MM.1S (cell line): ENCODE data around the gene NCOR2.

Experiments
- DNase-seq: peaks from one replicate; pipeline ENCODE4 v3.0.0-alpha.2; 2015
- H2AFZ ChIP-seq: fragments of 300-600 bp; sonication (generic); 2 replicates; pipeline ENCODE4 v1.6.0; 2016; ENCODE audit warnings: antibody characterized with exemption, low read length
- H3F3A ChIP-seq: fragments of 300-600 bp; sonication (generic); 2 replicates; pipeline ENCODE4 v1.6.1; 2016; ENCODE audit warnings: mild to moderate bottlenecking, antibody characterized with exemption, low read length, moderate library complexity, mixed read lengths; ENCODE audit not compliant: insufficient read depth
- H3K27ac ChIP-seq: fragments of 300-600 bp; sonication (generic); 2 replicates; pipeline ENCODE4 v1.5.1; 2016; ENCODE audit warnings: mild to moderate bottlenecking, low read length
- H3K27me3 ChIP-seq: fragments of 300-600 bp; sonication (generic); replicated peaks from 2 replicates; pipeline ENCODE4 v1.6.0; 2016; ENCODE audit warnings: low read length; ENCODE audit not compliant: insufficient read depth
- H3K36me3 ChIP-seq: fragments of 300-600 bp; sonication (generic); replicated peaks from 2 replicates; pipeline ENCODE4 v1.6.1; 2016; ENCODE audit warnings: mild to moderate bottlenecking, low read length, mixed read lengths; ENCODE audit not compliant: insufficient read depth
- H3K4me1 ChIP-seq: fragments of 300-600 bp; sonication (generic); 2 replicates; pipeline ENCODE4 v1.6.1; 2016; ENCODE audit warnings: low read length, mixed read lengths
- H3K4me2 ChIP-seq: fragments of 300-600 bp; sonication (generic); 2 replicates; pipeline ENCODE4 v1.6.0; 2016; ENCODE audit warnings: low read depth, low read length
- H3K4me3 ChIP-seq: fragments of 300-600 bp; sonication (generic); 2 replicates; pipeline ENCODE4 v1.5.1; 2016; ENCODE audit warnings: low read length, mixed read lengths
- H3K79me2 ChIP-seq: fragments of 300-600 bp; sonication (generic); 2 replicates; pipeline ENCODE4 v1.6.1; 2016; ENCODE audit warnings: mixed run types, low read length, mixed read lengths
- H3K9ac ChIP-seq: fragments of 300-600 bp; sonication (generic); 2 replicates; pipeline ENCODE4 v1.6.1; 2016; ENCODE audit warnings: low read length, mixed read lengths
- H3K9me2 ChIP-seq: fragments of 300-600 bp; sonication (generic); replicated peaks from 2 replicates; pipeline ENCODE4 v1.6.1; 2016; ENCODE audit warnings: mild to moderate bottlenecking, low read length, mixed read lengths; ENCODE audit not compliant: insufficient read depth
- H3K9me3 ChIP-seq: fragments of 300-600 bp; sonication (generic); replicated peaks from 2 replicates; pipeline ENCODE4 v1.6.1; 2016; ENCODE audit warnings: mild to moderate bottlenecking, low read length, mixed read lengths; ENCODE audit not compliant: insufficient read depth
- H4K20me1 ChIP-seq: fragments of 300-600 bp; sonication (generic); 2 replicates; pipeline ENCODE4 v1.6.1; 2016; ENCODE audit warnings: mild to moderate bottlenecking, low read length, moderate library complexity, mixed read lengths; ENCODE audit not compliant: insufficient read depth
- EZH2 ChIP-seq: fragments of 300-600 bp; sonication (generic); optimal IDR thresholded peaks from 2 replicates; pipeline ENCODE3; 2017; ENCODE audit warnings: low read depth, mild to moderate bottlenecking, antibody characterized with exemption, low read length, mixed read lengths
- EZH2phosphoT487 ChIP-seq: fragments of 300-600 bp; sonication (generic); IDR thresholded peaks from 2 replicates; pipeline ENCODE4 v1.6.1; 2018; ENCODE audit warnings: antibody characterized with exemption, low read length
- TF ChIP-seq, protein P1 (sequence below): fragments of 300-600 bp; sonication (generic); IDR thresholded peaks from 2 replicates; pipeline ENCODE4 v1.5.1; 2016; ENCODE audit warnings: antibody characterized with exemption, low read length, mixed read lengths

Gene NCOR2

GRCh38 chr12:124543590-124544310 lies 23.7 kb downstream of the NCOR2 start:
- H3K36me3 ChIP-seq, result no peaks in the 10 kb centered on the region
- no peak for TF ChIP-seq EZH2
- TF ChIP-seq, protein P1, sequence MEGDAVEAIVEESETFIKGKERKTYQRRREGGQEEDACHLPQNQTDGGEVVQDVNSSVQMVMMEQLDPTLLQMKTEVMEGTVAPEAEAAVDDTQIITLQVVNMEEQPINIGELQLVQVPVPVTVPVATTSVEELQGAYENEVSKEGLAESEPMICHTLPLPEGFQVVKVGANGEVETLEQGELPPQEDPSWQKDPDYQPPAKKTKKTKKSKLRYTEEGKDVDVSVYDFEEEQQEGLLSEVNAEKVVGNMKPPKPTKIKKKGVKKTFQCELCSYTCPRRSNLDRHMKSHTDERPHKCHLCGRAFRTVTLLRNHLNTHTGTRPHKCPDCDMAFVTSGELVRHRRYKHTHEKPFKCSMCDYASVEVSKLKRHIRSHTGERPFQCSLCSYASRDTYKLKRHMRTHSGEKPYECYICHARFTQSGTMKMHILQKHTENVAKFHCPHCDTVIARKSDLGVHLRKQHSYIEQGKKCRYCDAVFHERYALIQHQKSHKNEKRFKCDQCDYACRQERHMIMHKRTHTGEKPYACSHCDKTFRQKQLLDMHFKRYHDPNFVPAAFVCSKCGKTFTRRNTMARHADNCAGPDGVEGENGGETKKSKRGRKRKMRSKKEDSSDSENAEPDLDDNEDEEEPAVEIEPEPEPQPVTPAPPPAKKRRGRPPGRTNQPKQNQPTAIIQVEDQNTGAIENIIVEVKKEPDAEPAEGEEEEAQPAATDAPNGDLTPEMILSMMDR, result no peak
- no peak for TF ChIP-seq EZH2phosphoT487
- H3K4me1 ChIP-seq, result peaks cover 10% of the 10 kb centered on the region
- DNase-seq, result no peak
- peaks cover 8% of the 10 kb centered on the region; the same call in 1 of the 2 replicates for H3F3A ChIP-seq
- H3K27ac ChIP-seq, result no peak overlapping the region
- no peaks in the 10 kb centered on the region for H3K27me3 ChIP-seq
- peaks cover 80% of the 10 kb centered on the region for H3K79me2 ChIP-seq
- H2AFZ ChIP-seq, result no peak overlapping the region
- no peaks in the 10 kb centered on the region for H3K9me3 ChIP-seq
- no peaks in the 10 kb centered on the region for H3K9me2 ChIP-seq
- H3K4me2 ChIP-seq, result no peak overlapping the region
- no peak overlapping the region for H3K9ac ChIP-seq
- no peaks in the 10 kb centered on the region for H4K20me1 ChIP-seq
- no peak overlapping the region for H3K4me3 ChIP-seq

DNA sequence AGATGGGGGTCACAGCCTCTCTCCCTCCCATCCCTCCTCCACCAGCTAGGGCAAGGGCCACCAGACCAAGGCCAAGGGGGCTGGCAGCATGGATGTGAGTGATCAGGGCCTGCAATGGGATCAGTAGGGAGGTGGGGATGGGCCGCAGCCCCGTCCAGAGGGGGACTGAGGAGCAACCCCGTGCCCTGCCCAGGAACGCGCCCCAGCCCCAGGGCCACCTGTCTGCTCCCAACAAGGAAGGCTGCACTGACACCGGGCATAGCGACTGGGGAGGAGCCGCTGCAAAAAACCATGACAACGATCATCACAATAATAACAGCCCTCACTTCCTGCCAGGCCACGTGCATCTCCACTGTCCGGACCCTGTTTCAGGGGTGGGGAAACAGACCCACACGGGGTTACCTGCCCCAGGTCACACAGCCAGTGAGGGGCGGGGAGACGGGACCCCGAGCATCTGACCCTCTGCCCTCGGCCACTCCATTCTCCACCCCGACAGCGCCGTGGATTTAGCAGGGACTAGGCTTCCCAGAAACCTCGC lies 24.3 kb downstream of the NCOR2 start:
- no peaks in the 10 kb centered on the region for H3K36me3 ChIP-seq
- H2AFZ ChIP-seq, result no peak overlapping the region
- H3K27me3 ChIP-seq, result no peaks in the 10 kb centered on the region
- H3K27ac ChIP-seq, result no peak overlapping the region
- H3K4me2 ChIP-seq, result no peak overlapping the region
- H3K9me3 ChIP-seq, result no peaks in the 10 kb centered on the region
- no peak overlapping the region for H3K9ac ChIP-seq
- H3K9me2 ChIP-seq, result no peaks in the 10 kb centered on the region
- peaks cover 10% of the 10 kb centered on the region for H3K4me1 ChIP-seq
- no peak for DNase-seq
- peaks cover 80% of the 10 kb centered on the region for H3K79me2 ChIP-seq
- peaks cover 8% of the 10 kb centered on the region; the same call in 1 of the 2 replicates for H3F3A ChIP-seq
- TF ChIP-seq EZH2 (no peak), EZH2phosphoT487 (no peak)
- TF ChIP-seq, protein P1, result no peak
- no peaks in the 10 kb centered on the region for H4K20me1 ChIP-seq
- no peak overlapping the region for H3K4me3 ChIP-seq

- Histone ChIP-seq H3K27ac (no peak overlapping the region), H4K20me1 (no peaks in the 10 kb centered on the region)
Measured at GRCh38 chr12:124542021-124542949, 25.1 kb downstream of the NCOR2 start.

More at GRCh38 chr12:124542021-124542949, 25.1 kb downstream of the NCOR2 start:
- H3K79me2 ChIP-seq, result peaks cover 82% of the 10 kb centered on the region
- no peak overlapping the region for H3K9ac ChIP-seq
- no peaks in the 10 kb centered on the region for H3K27me3 ChIP-seq
- peaks cover 10% of the 10 kb centered on the region for H3K4me1 ChIP-seq
- no peak for DNase-seq
- H3K9me3 ChIP-seq, result no peaks in the 10 kb centered on the region
- no peak overlapping the region for H3K4me3 ChIP-seq
- H3F3A ChIP-seq, result peaks cover 8% of the 10 kb centered on the region; the same call in 1 of the 2 replicates
- H2AFZ ChIP-seq, result no peak overlapping the region
- H3K36me3 ChIP-seq, result no peaks in the 10 kb centered on the region
- H3K4me2 ChIP-seq, result no peak overlapping the region
- no peaks in the 10 kb centered on the region for H3K9me2 ChIP-seq
- TF ChIP-seq EZH2phosphoT487 (no peak), EZH2 (no peak)
- TF ChIP-seq, protein P1, result no peak
